ENCODE results near the gene NPIPA1.
"Not testable (repeated sequence)": the region's sequence is repeated elsewhere in the genome, so short reads cannot be mapped to it uniquely, and the experiment has no call there.

DNA sequence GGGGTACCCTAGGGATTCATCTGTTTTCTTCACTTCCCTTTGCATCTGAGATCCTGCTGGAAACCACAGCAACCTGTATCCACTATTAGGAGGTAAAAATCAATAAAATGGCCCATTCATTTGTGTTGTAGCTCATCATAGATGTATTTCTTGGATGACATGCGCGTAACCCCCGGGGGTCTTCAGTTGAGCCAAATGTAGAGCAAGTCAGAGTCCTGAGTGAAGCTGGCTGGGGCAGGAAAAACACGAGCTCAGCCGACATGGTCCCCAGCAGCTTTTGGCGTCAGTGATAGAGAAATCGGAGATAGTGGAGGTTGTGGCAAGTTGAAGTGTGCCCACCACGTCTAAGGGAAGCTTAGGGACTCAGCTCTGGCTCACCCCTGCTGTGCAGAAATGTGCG, 41.2 kb upstream of the NPIPA1 start:
- not testable (repeated sequence) for TF ChIP-seq POLR2A, EP300 (IDR thresholded peaks at IDR 0.05)
- TF ChIP-seq, protein P1, sequence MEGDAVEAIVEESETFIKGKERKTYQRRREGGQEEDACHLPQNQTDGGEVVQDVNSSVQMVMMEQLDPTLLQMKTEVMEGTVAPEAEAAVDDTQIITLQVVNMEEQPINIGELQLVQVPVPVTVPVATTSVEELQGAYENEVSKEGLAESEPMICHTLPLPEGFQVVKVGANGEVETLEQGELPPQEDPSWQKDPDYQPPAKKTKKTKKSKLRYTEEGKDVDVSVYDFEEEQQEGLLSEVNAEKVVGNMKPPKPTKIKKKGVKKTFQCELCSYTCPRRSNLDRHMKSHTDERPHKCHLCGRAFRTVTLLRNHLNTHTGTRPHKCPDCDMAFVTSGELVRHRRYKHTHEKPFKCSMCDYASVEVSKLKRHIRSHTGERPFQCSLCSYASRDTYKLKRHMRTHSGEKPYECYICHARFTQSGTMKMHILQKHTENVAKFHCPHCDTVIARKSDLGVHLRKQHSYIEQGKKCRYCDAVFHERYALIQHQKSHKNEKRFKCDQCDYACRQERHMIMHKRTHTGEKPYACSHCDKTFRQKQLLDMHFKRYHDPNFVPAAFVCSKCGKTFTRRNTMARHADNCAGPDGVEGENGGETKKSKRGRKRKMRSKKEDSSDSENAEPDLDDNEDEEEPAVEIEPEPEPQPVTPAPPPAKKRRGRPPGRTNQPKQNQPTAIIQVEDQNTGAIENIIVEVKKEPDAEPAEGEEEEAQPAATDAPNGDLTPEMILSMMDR (IDR thresholded peaks at IDR 0.05) = not testable (repeated sequence)

Data from ovary (tissue), 3 donors.